ENCODE results near the gene NDUFA3.

The NDUFA3 gene

GRCh38 chr19:54108496-54108895, 5.8 kb downstream of the NDUFA3 start:
- DNase-seq, result no peak

- DNase-seq, result no peak
Measured at GRCh38 chr19:54109651-54110050, 7.0 kb downstream of the NDUFA3 start.

- DNase-seq, result peak; percentile 32 to 57
Measured at GRCh38 chr19:54114340-54115108, 11.9 kb downstream of the NDUFA3 start.

GRCh38 chr19:54115109-54116063, 12.7 kb downstream of the NDUFA3 start, which contains the start of the genes PRPF31 and TFPT:
Gene PRPF31, plus strand, starts transcription at chr19:54115754. Its CDS starts 2,525 bp downstream, at chr19:54118279.
Gene TFPT, minus strand, starts transcription at chr19:54115657. Its CDS starts 388 bp downstream, at chr19:54115269.
- peak; percentile 95 to 97 for DNase-seq

GRCh38 chr19:54121259-54121658, 18.6 kb downstream of the NDUFA3 start:
- DNase-seq, result no peak

- DNase-seq, result no peak
Measured at GRCh38 chr19:54123682-54124081, 21.0 kb downstream of the NDUFA3 start.

GRCh38 chr19:54124393-54124792, 21.7 kb downstream of the NDUFA3 start:
- DNase-seq, result no peak

GRCh38 chr19:54125713-54126112, 23.1 kb downstream of the NDUFA3 start:
- no peak for DNase-seq

- DNase-seq, result no peak
Measured at GRCh38 chr19:54127688-54128440, 25.2 kb downstream of the NDUFA3 start.

- no peak for DNase-seq
Measured at GRCh38 chr19:54128441-54128725, 25.7 kb downstream of the NDUFA3 start.

- no peak for DNase-seq
Measured at GRCh38 chr19:54128796-54129616, 26.4 kb downstream of the NDUFA3 start.

GRCh38 chr19:54129617-54129996, 27.0 kb downstream of the NDUFA3 start:
- no peak for DNase-seq

- DNase-seq, result no peak
Measured at GRCh38 chr19:54133312-54133956, 30.8 kb downstream of the NDUFA3 start.

GRCh38 chr19:54133957-54134590, 31.4 kb downstream of the NDUFA3 start:
- no peak for DNase-seq

GRCh38 chr19:54136086-54136863, 33.6 kb downstream of the NDUFA3 start:
- no peak for DNase-seq

GRCh38 chr19:54136864-54137698, 34.4 kb downstream of the NDUFA3 start:
- peak; percentile 100 for DNase-seq

- DNase-seq, result peak in 1 of 2 donors; percentile 53
Measured at GRCh38 chr19:54137699-54138488, 35.2 kb downstream of the NDUFA3 start, which contains the start of gene CNOT3. Gene CNOT3, plus strand, starts transcription at chr19:54137762. Its CDS starts 5,217 bp downstream, at chr19:54142979.

All from CD4-positive, alpha-beta T cell treated with Interleukin-4 for 1 hour (primary cell).